Gastrocnemius medialis (tissue), 4 donors: ENCODE measurements around the gene VOPP1.

Experiments
- CTCF ChIP-seq, 5 experiments: fragments of 450-650 bp in 3 of 5; fragments of 200-600 bp in 2 of 5; sonication (generic) in 2 of 5; IDR thresholded peaks in 4 of 5; conservative IDR thresholded peaks in 1 of 5; 1 replicate in 4 of 5; 2 replicates in 1 of 5; pipeline ENCODE4 v1.5.1; 2016 to 2019; ENCODE audit warnings: antibody characterized with exemption in 5 of 5, mild to moderate bottlenecking in 3 of 5, moderate library complexity in 3 of 5
- POLR2A ChIP-seq, 2 donors: fragments of 450-650 bp; IDR thresholded peaks; one replicate each; pipeline ENCODE4 v1.6.1; 2017; ENCODE audit warnings: antibody characterized with exemption in 2 of 2, mild to moderate bottlenecking in 2 of 2, moderate library complexity in 2 of 2

GRCh38 chr7:55556031-55556430, 16.3 kb downstream of the VOPP1 start:
- TF ChIP-seq CTCF (IDR thresholded peaks at IDR 0.05 in 4 of 5, conservative IDR thresholded peaks at IDR 0.05 in 1 of 5) (no peak), POLR2A (IDR thresholded peaks at IDR 0.05) (no peak)
